Activated effector memory CD4-positive, alpha-beta T cell treated with anti-CD3 and anti-CD28 coated beads, Interleukin-2, amount 50 U/mL, for 16 hours (primary cell): ENCODE measurements around the gene RBL2.
"Not testable (repeated sequence)": the region's sequence is repeated elsewhere in the genome, so short reads cannot be mapped to it uniquely, and the experiment has no call there.

Experiments
- DNase-seq: peaks from one replicate; pipeline ENCODE4 v3.0.0-alpha.2; 2020

RBL2 gene

DNA sequence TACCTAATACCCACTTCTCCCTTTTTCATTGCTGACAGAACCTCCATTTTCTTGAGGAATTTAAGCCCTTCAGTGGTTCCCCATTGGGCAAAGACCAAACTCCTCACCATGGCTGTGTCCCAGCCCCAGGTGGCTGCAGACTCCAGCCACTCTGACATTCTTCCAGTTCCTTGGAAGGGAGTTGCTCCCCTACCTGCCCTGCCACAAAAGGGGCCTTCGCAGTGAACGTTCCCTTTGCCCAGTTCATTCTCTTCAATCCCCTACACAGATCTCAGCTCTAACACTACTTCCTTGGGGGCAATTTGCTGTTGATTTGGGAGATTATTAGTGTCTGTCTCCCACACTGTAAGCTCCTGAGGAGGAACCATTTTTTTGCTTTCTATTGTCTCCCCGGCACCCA, 72.0 kb downstream of the RBL2 start:
- DNase-seq: peak; percentile 21

DNA sequence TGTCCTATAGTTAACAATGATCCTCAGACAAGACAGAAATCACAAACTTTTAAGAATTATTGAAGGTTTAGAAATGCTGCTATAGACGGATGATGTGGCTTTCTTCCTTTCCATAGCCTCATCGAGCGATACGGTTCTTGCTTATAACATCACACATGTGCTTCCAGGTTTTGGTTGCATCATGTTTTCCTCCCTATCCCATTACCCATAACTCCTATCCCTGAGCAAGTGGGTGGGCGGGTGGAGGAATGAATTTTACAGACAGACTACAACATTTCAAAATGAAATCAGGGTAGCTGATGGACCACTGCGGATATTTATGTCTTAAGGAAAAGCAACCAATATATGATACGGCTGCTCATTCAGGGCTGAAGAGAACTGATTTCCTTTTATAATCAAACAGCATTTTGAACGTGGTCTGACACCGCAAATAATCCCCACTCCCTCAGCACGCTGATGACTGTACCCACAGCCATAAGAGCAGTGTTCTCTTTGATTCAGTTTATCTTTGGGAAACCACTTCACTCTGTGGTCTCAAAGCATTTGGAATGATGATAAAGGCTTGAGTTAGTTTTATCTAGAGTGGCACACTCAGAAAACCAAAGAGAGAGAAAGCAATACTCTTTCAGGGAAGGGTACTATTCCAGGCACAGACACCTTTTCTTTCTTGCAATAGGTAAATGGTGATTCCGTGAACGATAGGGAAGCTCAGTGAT, 73.4 kb downstream of the RBL2 start:
- no peak for DNase-seq

DNA sequence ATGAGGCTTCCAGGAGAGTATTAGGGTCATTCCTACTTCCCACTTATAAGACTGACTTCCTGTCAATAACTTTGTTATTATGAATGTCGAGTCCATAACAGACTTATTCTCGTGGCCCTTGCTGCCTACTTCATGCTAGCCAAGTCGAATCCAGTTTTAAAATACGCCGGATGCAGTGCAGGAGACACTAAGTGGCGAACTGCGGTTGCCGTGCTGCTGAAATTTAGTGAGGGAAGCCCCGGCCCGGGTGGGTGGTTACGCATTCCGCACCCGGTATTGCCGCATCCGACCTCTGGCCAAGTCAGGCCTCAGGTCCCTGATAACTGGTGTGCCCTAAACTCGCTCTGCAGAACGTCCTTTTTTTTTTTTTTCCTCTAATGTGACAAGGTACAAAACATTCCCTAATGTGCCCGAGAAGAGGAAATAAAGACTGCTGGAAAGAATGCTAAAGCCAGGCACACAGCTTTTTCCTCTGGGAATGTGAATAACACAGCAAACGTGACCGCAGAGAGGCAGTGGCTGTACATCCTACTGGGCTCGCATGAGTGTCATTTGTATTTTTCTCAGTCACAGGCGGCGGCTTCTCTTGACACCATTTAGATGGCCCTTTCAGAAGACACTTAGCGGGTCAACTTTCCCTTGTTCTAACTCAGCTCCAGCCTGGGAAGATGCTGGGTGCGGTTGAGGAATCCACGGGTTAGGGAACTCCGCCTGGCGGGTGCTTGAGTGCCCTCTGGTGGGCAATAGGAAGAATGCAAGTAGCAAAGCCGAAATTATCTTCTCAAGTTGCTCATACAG, 75.8 kb downstream of the RBL2 start:
- DNase-seq: peak; percentile 80

DNA sequence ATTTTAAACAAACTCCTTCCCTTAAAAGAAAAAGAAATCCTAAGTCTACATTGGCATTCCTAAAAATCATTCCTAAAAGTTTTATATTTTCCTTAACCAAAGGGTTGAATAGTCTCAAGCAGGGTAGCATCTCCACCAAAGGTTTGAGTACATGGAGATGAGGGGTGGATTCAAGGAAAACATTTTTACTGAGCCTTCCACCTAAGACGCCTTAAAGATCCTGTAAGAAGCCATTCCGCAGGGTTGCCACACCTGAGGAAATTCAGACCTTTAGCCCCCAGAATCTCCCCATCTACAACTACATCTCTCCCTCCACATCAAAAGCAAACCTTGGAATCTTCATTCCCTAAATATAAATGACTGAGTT, 76.4 kb downstream of the RBL2 start:
- peak; percentile 12 for DNase-seq

DNA sequence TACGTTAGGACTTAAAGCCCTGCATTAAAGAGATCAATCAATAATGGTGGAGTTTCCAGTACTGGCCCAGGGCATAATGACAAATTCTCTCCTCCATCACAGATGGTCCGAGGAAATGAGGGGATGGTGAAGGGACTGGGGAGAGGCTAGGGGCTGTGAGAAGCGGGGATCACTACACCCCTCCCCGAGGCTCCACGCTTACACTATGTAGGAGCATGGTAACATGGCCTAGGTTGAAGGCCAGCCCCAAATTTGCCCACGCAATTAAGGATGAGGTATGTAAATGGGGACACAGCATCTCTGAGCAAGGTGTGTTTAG, 76.8 kb downstream of the RBL2 start:
- peak; percentile 43 for DNase-seq

DNA sequence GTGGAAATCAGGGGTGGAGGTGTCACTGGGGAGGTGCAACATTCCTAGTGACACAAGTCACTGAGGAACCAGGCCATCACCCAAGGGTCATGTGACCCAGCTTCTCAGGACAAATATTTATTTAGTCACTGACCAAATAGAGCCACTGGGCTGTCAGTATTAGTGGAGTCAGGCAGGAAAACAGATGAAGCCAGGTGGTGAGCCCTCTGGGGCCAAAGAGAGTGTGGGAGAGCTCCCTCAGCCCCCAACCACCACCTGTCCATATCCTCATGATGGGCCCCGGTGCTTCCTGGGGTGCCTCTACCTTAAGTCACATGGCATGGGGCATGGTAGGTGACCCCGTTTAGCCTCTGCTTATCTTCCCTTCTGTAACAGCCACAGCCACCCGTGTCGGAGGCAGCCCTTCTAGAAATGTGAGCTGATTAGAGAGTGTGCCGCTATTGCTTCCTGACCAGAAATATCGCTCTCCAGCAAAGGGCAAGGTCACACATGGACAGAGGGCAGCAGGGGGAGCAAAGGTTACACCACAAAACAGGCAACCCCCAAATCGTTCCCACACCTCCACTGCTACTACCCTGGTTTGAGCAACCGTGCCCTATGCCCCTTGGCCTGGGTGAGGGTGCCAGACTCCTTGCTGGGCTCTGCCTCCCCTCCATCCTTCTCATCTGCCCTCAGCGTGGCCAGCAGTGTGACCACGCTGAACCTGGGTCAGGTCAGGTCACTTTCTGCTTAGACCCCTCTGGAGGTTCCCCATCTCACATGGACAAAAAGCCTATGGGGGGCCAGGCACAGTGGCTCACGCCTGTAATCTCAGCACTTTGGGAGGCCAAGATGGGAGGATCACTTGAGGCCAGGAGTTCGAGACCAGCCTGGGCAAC, 77.4 kb downstream of the RBL2 start:
- DNase-seq: peak; percentile 61

DNA sequence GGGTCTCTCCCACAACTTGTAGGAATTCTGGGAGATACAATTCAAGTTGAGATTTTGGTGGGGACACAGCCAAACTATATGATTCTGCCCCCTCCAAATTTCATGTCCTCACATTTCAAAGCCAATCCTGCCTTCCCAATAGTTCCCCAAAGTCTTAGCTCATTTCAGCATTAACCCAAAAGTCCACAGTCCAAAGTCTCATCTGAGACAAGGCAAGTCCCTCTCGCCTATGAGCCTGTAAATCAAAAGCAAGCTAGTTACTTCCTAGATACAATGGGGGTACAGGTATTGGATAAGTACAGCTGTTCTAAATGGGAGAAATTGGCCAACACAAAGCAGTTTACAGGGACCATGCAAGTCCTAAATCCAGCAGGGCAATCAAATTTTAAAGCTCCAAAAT, 78.5 kb downstream of the RBL2 start:
- not testable (repeated sequence) for DNase-seq

DNA sequence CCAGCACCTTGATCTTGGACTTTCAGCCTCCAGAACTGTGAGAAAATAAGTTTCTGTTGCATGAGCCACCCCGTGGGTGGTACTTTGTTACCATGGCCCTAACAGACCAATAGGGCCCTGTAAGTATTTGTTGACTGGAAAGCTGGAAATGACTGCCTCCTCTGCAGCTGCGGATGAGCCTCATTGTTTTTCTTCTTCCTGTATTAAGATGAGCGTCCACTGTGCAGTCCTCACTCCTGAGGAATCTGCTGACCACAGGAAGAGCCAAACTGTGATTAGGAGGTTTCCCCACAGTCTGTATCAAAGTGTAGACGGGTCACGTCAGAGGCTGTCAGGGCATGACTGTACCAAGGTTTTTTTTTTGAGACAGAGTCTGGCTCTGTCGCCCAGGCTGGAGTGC, 81.0 kb downstream of the RBL2 start:
- DNase-seq: no peak

DNA sequence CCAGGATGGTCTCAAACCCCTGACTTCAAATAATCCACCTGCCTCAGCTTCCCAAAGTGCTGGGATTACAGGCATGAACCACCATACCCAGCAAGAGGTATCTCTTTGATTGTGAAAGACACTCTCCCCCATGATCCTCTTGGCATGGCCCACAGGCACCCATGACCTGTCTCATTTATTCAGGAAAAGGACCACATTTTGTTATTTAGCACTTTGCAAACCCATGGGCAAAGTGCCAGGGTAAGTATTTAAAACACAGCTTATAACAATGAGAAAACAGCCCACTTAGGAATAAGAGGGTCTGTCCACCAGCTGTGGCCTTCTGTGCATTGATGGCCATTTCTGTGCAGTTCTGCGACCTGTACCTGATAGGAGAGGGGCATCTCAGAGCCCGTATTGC, 81.5 kb downstream of the RBL2 start:
- DNase-seq: peak; percentile 8

DNA sequence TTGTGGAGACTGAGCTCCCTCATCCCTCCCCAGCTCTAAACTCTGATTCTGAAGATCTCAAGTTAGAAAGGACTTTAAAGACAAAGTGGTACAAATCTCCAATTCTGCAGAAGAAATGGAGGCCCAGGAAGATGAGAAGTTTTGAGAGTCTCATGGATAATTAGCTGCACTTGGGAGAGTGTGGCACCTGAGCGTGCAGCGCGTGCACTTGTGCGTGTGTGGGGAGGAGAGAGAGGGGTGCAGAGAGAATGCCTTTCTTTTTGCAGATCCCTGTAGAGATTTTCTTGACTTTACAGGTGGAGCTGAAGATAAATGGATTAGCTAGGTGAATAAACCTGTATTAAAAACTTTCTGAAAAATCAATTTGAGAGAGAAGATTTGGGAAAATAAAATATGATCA, 83.6 kb downstream of the RBL2 start:
- no peak for DNase-seq

DNA sequence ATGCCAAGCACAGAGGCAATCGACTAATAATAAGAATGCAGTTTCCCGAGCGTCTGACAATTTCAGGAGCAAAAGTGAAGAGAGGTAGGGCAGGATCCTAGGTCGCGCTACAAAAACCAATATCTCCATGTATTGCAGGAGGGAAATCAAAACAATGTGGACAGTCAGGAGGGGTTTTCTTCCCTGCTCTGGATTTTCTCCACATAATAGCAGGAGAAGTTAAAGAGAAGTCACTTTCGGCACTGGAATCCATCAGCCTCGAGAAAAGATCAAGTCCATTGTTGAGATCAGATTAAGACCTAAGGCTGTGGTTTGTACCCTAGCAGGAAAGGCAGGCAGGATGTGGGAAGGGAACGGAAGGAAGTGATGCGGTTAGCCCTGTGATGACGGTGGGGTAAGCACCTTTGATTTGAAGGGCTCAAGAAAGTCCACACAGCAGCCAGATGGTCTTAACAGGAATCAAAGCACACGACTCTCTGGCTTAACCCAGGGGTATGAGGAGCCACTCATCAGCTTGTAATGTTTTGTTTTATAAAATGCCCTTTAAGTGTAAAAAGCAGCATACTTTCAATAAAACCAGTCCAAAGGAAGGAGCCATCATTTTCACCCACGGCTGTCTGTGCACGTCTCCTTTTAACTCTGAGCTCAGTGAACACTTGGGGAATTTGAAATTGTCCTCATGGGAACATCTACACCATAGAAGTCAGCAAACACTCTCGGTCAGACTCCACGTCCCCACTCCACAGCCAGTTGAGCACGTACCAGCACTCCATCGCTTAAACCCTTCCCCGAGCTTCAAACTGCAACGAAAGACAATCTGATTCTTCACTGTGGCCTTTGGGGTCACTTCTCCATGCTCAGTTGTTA, 84.5 kb downstream of the RBL2 start:
- peak; percentile 92 for DNase-seq

DNA sequence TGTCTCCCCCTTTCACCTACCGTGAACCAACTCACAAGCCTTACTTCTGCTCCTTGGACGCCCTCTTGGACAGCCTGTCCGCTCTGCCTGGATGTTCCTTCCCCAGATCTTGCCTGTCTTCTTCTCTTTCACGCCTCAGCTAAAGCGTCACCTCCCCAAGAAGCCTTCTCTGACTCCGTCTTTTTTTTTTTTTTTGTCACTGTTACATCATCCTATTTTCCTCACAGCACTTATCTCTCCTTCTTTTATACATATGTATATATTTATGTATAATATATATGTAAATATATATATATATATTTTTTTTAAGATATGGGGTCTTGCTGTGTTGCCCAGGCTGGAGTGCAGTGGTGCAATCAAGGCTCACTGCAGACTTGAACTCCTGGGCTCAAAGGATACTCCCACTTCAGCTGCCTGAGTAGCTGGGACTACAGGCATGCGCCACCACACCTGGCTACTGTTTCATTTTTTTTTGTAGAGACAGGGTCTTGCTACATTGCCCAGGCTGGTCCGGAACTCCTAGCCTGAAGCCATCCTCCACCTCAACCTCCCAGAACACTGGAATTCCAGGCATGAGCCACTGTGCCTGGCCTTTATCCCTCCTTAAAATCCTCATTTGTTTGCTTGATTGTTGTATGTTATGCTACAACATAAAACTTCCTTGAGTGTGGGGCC, 85.3 kb downstream of the RBL2 start:
- DNase-seq: peak; percentile 50

DNA sequence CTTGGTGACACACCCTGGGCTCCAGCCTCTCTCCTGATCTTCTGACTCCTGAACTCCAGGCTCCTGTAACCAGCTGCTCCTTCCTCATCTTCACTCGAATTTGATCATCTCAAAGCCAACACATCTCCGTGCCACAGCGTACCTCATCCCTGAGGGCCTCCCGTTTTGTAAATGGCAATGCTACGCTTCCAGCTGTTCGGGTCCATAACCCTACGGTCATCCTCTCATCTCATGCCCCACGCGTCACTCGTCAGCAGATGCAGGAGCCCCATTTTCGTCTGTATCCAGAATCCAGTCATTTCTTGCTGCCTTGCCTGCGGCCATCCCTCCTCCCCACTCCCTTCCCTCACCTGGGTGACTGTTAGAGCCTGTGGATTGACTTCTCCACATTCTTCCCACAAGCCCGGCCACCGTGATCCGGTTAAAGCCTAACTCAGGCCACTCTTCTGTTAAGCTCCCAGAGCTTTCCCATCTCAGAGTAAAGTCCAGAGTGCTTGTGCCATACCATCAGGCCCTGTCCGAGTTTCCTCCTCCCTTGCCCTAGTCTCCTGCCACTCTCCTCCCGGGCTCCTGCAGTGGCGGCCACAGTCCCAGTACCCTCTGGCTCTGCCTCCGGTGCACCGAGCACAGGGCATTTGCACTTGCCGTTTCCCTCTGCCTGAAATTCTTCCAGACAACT, 89.0 kb downstream of the RBL2 start:
- DNase-seq: no peak

DNA sequence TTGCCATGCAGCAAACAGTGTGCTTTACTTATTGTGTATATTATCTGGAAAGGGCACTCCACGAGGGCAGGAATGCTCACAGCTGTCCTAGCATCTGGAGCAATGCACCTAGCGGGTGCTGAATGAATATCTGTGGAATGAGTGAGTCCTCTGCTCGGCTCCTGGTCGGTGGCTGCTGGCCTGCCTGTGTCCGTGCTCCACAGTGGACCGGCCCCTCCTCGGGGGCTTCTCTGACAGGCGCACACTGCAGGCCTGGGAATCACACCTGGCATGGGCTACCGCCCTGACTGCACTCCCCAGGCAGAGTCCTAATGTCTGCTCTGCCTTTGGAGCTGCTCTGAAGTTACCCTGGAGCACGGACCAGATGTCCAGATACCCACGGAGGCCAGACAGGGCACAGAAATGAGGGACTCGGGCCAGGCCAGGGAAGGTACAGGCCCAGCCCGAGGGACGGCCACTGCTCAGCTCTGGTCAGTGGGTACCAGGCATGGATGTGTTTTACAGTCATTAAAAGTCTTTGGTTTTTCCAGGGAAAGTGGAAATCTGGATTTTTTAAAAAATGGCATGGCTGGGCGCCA, 89.8 kb downstream of the RBL2 start:
- DNase-seq: no peak

DNA sequence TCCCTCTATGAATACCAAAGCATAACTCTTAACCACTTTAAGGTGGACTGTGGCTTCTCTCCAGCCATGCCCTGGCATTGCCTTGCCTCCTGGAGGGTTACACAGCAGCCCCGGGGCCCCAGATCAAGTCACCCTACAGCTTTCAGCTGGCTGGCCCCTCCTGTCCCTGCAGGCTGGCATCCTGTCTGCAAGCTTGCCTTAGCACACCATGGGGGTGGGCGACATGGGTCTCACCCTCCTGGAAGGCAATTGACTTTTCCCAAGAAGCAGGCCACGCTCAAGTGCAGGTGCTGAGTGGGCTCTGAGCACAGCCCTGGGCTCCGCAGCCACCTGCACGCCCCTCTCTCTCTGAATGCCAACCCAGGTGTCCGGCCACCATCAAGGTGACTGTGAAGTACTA, 94.5 kb downstream of the RBL2 start:
- no peak for DNase-seq

DNA sequence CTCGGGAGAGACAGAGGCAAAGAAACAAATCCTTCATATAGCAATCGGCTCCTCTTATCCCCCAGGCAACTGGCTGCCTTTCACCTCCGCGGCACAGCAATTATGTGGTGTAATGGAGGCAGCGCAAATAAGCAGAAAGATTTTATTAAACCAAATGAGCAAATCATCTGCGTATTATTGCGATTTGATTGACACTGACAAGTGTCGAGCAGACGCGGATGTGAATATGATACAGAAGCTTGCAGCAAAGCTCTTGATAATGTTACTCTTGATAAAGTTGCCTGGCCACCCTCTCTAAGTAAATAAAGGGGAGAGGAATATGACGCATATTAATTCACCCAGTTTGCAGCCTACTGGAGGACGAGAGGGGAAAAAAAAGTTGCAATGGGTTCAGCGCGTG, 95.2 kb downstream of the RBL2 start:
- no peak for DNase-seq

DNA sequence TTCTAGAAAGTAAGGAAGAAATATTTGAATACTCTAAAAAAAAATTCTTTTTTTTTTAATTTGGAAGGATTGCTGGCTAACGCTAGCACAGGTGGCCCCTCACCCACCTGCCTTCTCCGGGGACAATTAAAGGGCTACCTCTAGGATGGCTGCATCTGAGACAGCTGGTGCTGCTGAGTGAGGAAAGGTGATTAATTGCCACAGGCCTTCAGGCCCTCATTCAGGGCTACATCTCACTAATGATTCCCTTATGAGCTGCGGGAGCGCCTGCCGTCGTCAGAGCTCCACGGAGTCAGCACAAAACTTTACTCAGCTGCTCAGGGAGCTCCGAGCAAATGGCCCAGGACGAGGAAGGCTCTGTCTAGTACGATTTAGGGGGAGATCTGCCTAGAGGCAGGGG, 95.8 kb downstream of the RBL2 start:
- no peak for DNase-seq

DNA sequence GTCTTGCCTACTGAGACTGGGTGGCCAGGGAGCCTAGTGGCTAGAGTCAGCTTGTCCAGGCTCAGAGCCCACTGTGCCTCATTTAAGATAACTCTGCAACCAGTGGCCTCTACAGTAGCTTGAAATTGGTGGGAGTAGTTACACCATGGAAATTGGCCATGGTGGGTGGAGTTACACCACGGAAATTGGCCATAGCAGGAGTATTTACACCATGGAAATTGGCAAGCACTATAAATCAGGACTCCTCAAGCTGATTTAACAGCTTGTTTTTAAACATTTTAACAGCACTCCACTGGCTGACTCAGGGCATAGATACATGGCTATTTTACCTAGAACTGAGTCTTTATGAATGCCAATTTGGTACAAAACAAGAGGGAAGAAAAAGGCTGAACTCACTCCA, 96.5 kb downstream of the RBL2 start:
- no peak for DNase-seq

DNA sequence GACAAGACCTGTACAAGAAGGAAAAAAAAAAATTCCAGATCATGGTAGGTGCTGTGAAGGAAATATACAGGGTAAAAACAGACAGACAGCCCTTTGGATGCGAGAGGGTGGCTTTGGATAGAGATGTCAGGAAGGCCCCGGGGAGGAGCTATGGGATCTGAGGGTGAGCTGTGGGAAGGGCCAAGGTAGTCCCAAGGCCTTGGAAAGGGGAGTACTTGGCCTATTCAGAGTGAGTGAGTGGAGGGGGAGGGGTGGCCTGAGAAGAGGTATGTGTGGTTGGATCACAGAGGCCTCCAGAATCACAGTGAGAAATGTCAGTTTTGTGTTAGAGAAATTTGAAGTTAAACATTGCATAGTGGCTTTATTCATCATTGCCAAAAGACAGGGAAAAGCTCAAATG, 99.9 kb downstream of the RBL2 start:
- no peak for DNase-seq

DNA sequence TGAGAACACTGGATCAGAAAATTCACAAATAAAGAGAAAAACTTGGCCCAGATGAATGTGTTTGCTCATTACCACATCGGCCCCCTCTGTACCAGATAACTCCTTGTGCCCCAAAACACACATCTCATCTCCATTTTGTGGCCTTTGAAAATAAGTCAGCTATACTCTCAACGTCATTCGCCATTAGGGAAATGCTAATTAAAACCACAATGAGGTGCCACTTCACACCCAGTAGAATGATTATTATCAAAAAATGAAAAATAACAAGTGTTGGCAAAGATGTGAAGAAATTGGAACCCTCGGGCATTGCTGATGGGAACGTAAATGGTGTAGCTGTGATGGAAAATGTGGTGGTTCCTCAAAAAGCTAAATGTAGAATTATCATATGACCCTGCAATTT, 103.4 kb downstream of the RBL2 start:
- DNase-seq: no peak

DNA sequence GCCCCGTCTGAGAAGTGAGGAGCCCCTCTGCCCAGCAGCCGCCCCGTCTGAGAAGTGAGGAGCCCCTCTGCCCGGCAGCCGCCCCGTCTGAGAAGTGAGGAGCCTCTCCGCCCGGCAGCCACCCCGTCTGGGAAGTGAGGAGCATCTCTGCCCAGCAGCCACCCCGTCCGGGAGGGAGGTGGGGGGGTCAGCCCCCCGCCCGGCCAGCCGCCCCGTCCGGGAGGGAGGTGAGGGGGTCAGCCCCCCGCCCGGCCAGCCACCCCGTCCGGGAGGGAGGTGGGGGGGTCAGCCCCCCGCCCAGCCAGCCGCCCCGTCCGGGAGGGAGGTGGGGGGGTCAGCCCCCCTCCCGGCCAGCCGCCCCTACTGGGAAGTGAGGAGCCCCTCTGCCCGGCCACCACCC, 105.1 kb downstream of the RBL2 start:
- DNase-seq: not testable (repeated sequence)
